Natural killer cell treated with Interleukin-12 subunit alpha and Interleukin-12 subunit beta and Interleukin-15 and Interleukin-18, amount 100 ng/mL, for 72 hours (primary cell): ENCODE measurements around the gene RIMS4. TPM values are rescaled to one million over a fixed set of nuclear protein-coding genes. Genes with fewer than 3 reads are reported as not detected.

ENCODE experiments used
- ATAC-seq, 2 donors: fragments of 150-1000 bp; cut with Tn5 transposase in 1 of 2; sonication (Bioruptor Pico), chemical (Tn5 transposase) in 1 of 2; 2 replicates each; pipeline ENCODE4 v1.10.0; 2021
- DNase-seq: peaks from one replicate; pipeline ENCODE4 v3.0.0; 2022; ENCODE audit warnings: low spot score
- H3K27ac Mint-ChIP-seq, 2 donors: 1 replicate in 1 of 2; 2 replicates in 1 of 2; pipeline ENCODE4 v1.8.0; 2022; ENCODE audit warnings: mixed read lengths in 2 of 2, mild to moderate bottlenecking in 1 of 2, moderate library complexity in 1 of 2
- H3K27me3 Mint-ChIP-seq, 2 donors: 1 replicate in 1 of 2; 2 replicates in 1 of 2; pipeline ENCODE4 v1.8.0; 2022; ENCODE audit warnings: mixed read lengths in 2 of 2
- H3K36me3 Mint-ChIP-seq: one replicate; pipeline ENCODE4 v1.8.0; 2022; ENCODE audit warnings: mixed read lengths
- H3K4me1 Mint-ChIP-seq, 2 donors: 1 replicate in 1 of 2; 2 replicates in 1 of 2; pipeline ENCODE4 v1.8.0; 2022; ENCODE audit warnings: low read depth in 2 of 2, mixed read lengths in 2 of 2, mild to moderate bottlenecking in 1 of 2
- H3K4me3 Mint-ChIP-seq: one replicate; pipeline ENCODE4 v1.8.0; 2022; ENCODE audit warnings: mixed read lengths
- H3K9me3 Mint-ChIP-seq: 2 replicates; pipeline ENCODE4 v1.8.0; 2022; ENCODE audit warnings: mixed read lengths
- total RNA-seq, 2 donors: library from RNA; stranded (reverse); gene quantifications; one replicate each; pipeline ENCODE4 v1.2.3, GENCODE V29; 2022

Gene RIMS4
- total RNA-seq, 2 donors from 2014 or later = not detected

GRCh38 chr20:44799691-44800090 is 10.7 kb downstream of the RIMS4 start:
- H3K4me1 Mint-ChIP-seq = no peaks in the 10 kb centered on the region
- DNase-seq (no peak), ATAC-seq (no peak)
- peaks cover 12 to 15% of the 10 kb centered on the region in 2 donors for H3K27me3 Mint-ChIP-seq
- no peak overlapping the region for H3K4me3 Mint-ChIP-seq
- H3K27ac Mint-ChIP-seq = no peak overlapping the region
- no peaks in the 10 kb centered on the region for H3K9me3 Mint-ChIP-seq
- H3K36me3 Mint-ChIP-seq = no peaks in the 10 kb centered on the region

- Mint-ChIP-seq H3K27ac (no peak overlapping the region), H3K36me3 (no peaks in the 10 kb centered on the region), H3K27me3 (peaks cover 0 to 6% of the 10 kb centered on the region in 2 donors), H3K9me3 (no peaks in the 10 kb centered on the region), H3K4me1 (no peaks in the 10 kb centered on the region), H3K4me3 (no peak overlapping the region)
- ATAC-seq (no peak), DNase-seq (no peak)
Measured at GRCh38 chr20:44796758-44797457, 13.4 kb downstream of the RIMS4 start.

GRCh38 chr20:44796311-44796710 is 14.0 kb downstream of the RIMS4 start:
- DNase-seq (peak; percentile 18), ATAC-seq (no peak)
- Mint-ChIP-seq H3K9me3 (no peaks in the 10 kb centered on the region), H3K4me3 (no peak overlapping the region), H3K27ac (no peak overlapping the region), H3K36me3 (no peaks in the 10 kb centered on the region), H3K27me3 (peaks cover 0 to 9% of the 10 kb centered on the region in 2 donors), H3K4me1 (no peaks in the 10 kb centered on the region)

GRCh38 chr20:44795836-44796235 is 14.5 kb downstream of the RIMS4 start:
- peaks cover 0 to 9% of the 10 kb centered on the region in 2 donors for H3K27me3 Mint-ChIP-seq
- no peak overlapping the region for H3K4me3 Mint-ChIP-seq
- no peak overlapping the region for H3K27ac Mint-ChIP-seq
- no peaks in the 10 kb centered on the region for H3K4me1 Mint-ChIP-seq
- no peaks in the 10 kb centered on the region for H3K36me3 Mint-ChIP-seq
- DNase-seq (no peak), ATAC-seq (no peak)
- H3K9me3 Mint-ChIP-seq = no peaks in the 10 kb centered on the region

DNA sequence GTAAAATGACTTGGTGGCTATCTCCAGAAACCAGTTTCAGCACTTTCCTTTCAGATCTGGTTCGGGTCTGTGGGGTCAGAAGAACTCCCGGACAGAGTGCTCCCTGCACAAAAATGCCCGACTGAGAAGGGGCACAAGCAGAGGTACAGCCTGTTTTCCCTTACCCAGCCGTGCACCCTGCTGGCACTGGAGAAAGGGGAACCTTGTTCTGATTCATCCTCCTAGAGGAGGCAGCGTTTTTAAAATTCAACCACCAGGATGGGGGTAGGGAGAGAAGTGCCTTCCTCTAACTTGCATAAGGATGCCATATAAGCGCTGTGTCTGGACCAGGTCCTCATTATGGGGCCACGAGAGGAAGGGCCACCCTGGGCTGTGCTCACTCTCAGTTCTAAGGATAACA is 17.6 kb downstream of the RIMS4 start:
- no peaks in the 10 kb centered on the region for H3K4me1 Mint-ChIP-seq
- no peak overlapping the region for H3K27ac Mint-ChIP-seq
- ATAC-seq = no peak
- H3K27me3 Mint-ChIP-seq = peaks cover 0 to 12% of the 10 kb centered on the region in 2 donors
- no peak overlapping the region for H3K4me3 Mint-ChIP-seq
- no peaks in the 10 kb centered on the region for H3K9me3 Mint-ChIP-seq
- no peaks in the 10 kb centered on the region for H3K36me3 Mint-ChIP-seq
- no peak for DNase-seq

DNA sequence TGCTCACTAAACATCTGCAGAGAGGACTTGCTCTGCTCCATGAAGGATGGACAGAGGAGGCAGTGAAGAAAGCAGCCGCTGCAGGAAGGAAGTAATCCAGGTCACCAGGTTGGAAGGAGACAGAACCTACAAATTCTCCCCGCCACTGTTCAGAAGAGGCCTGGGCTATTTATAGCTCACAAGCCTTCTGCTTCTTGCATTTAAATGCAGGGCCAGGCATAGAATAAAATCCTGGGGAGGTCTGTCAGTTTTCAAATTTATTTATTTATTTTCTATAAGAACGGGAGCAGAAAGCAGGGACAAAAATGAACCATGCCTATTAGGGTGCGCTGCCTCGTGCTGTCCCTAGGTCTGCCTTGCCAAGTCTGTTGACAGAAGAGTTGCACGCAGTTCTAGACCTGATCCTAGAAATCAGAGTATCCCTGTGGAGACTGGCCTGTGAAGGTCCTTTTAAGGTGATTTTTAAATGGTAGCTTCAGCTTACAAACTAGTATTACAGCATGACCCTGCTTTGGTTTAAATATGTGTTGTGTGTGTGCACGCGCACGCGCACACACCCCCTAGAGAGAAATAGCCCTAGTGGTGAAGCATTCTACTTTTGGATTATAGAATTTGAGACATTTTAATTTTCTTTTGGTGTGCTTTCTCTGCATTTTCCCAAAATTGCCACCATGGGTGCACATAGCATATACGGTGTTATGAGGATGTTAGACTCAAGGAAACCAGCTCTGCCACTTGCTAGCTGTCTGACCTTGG is 19.5 kb downstream of the RIMS4 start:
- H3K9me3 Mint-ChIP-seq = no peaks in the 10 kb centered on the region
- no peak overlapping the region for H3K27ac Mint-ChIP-seq
- peaks cover 11 to 15% of the 10 kb centered on the region in 2 donors for H3K27me3 Mint-ChIP-seq
- no peaks in the 10 kb centered on the region for H3K36me3 Mint-ChIP-seq
- no peak overlapping the region for H3K4me3 Mint-ChIP-seq
- no peaks in the 10 kb centered on the region for H3K4me1 Mint-ChIP-seq
- DNase-seq = peak; percentile 25
- no peak for ATAC-seq

GRCh38 chr20:44788706-44789456 is 21.5 kb downstream of the RIMS4 start:
- Mint-ChIP-seq H3K4me1 (no peaks in the 10 kb centered on the region), H3K27ac (no peak overlapping the region), H3K36me3 (no peaks in the 10 kb centered on the region), H3K27me3 (peaks cover 18 to 20% of the 10 kb centered on the region in 2 donors), H3K9me3 (no peaks in the 10 kb centered on the region), H3K4me3 (no peak overlapping the region)
- ATAC-seq (no peak), DNase-seq (no peak)

- Mint-ChIP-seq H3K36me3 (no peaks in the 10 kb centered on the region), H3K27me3 (peaks cover 18 to 20% of the 10 kb centered on the region in 2 donors), H3K27ac (no peak overlapping the region), H3K9me3 (no peaks in the 10 kb centered on the region), H3K4me3 (no peak overlapping the region), H3K4me1 (no peaks in the 10 kb centered on the region)
- no peak for ATAC-seq
- DNase-seq = no peak
Measured at GRCh38 chr20:44787299-44787698, 23.0 kb downstream of the RIMS4 start.

DNA sequence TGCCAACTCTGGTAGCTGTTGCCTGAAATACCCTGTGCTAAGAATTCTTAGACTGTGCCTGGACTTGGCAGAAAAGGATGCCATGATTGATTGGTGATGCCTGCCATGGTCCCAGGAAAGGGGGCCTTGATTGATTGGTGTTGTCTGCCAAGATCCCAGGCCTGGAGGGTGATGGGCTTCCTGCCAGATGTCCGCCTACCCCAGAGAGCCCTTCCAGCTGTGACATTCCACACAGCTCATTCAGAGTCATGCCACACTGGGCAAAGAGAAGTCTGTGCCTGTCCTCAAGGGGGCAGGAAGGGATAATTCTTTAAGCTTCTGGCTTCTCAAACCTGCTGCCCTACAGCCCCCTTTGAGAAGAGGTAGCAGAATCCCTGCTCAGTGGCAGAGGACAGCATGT is 24.6 kb downstream of the RIMS4 start:
- no peak for ATAC-seq
- Mint-ChIP-seq H3K27ac (no peak overlapping the region), H3K36me3 (no peaks in the 10 kb centered on the region), H3K9me3 (no peaks in the 10 kb centered on the region), H3K4me3 (no peak overlapping the region), H3K27me3 (peaks cover 22 to 27% of the 10 kb centered on the region in 2 donors), H3K4me1 (no peaks in the 10 kb centered on the region)
- DNase-seq = no peak

GRCh38 chr20:44784688-44785087 is 25.7 kb downstream of the RIMS4 start:
- no peaks in the 10 kb centered on the region for H3K4me1 Mint-ChIP-seq
- H3K27ac Mint-ChIP-seq = no peak overlapping the region
- DNase-seq (no peak), ATAC-seq (no peak)
- peaks cover 23 to 35% of the 10 kb centered on the region in 2 donors for H3K27me3 Mint-ChIP-seq
- no peaks in the 10 kb centered on the region for H3K36me3 Mint-ChIP-seq
- no peaks in the 10 kb centered on the region for H3K9me3 Mint-ChIP-seq
- H3K4me3 Mint-ChIP-seq = no peak overlapping the region

- no peak for ATAC-seq
- Mint-ChIP-seq H3K36me3 (no peaks in the 10 kb centered on the region), H3K27ac (no peak overlapping the region), H3K4me3 (no peak overlapping the region), H3K9me3 (no peaks in the 10 kb centered on the region), H3K4me1 (no peaks in the 10 kb centered on the region), H3K27me3 (peaks cover 25 to 39% of the 10 kb centered on the region in 2 donors)
- DNase-seq = no peak
Measured at GRCh38 chr20:44781791-44782190, 28.6 kb downstream of the RIMS4 start.

- Mint-ChIP-seq H3K4me3 (no peak overlapping the region), H3K4me1 (no peaks in the 10 kb centered on the region), H3K27ac (no peak overlapping the region), H3K36me3 (no peaks in the 10 kb centered on the region), H3K27me3 (peaks cover 25 to 38% of the 10 kb centered on the region in 2 donors), H3K9me3 (no peaks in the 10 kb centered on the region)
- ATAC-seq (no peak), DNase-seq (no peak)
Measured at GRCh38 chr20:44781118-44781517, 29.2 kb downstream of the RIMS4 start.

GRCh38 chr20:44780226-44780625 is 30.1 kb downstream of the RIMS4 start:
- no peaks in the 10 kb centered on the region for H3K4me1 Mint-ChIP-seq
- DNase-seq = no peak
- no peaks in the 10 kb centered on the region for H3K9me3 Mint-ChIP-seq
- H3K27me3 Mint-ChIP-seq = peaks cover 25 to 39% of the 10 kb centered on the region in 2 donors
- H3K36me3 Mint-ChIP-seq = no peaks in the 10 kb centered on the region
- no peak overlapping the region for H3K27ac Mint-ChIP-seq
- ATAC-seq = no peak
- H3K4me3 Mint-ChIP-seq = no peak overlapping the region

- H3K27me3 Mint-ChIP-seq = peaks cover 23 to 33% of the 10 kb centered on the region in 2 donors
- no peaks in the 10 kb centered on the region for H3K36me3 Mint-ChIP-seq
- no peak overlapping the region for H3K4me3 Mint-ChIP-seq
- ATAC-seq (no peak), DNase-seq (no peak)
- H3K27ac Mint-ChIP-seq = no peak overlapping the region
- no peaks in the 10 kb centered on the region for H3K4me1 Mint-ChIP-seq
- no peaks in the 10 kb centered on the region for H3K9me3 Mint-ChIP-seq
Measured at GRCh38 chr20:44776980-44777379, 33.4 kb downstream of the RIMS4 start.
